ENCODE measurements around the gene CHD9NB.

The CHD9NB gene

GRCh38 chr16:53083119-53083518 lies 30.4 kb upstream of the CHD9NB start:
- ATAC-seq: no peak
- TF ChIP-seq RARB (CRISPR knock-in tag; IDR thresholded peaks at IDR 0.05): no peak
- no peak for TF ChIP-seq ZFP3 (CRISPR knock-in tag; IDR thresholded peaks at IDR 0.05)
- TF ChIP-seq ZNF70 (CRISPR knock-in tag; IDR thresholded peaks at IDR 0.05): no peak
- no peak for TF ChIP-seq ARNTL (CRISPR knock-in tag; IDR thresholded peaks at IDR 0.05; ENCODE audit: borderline replicate concordance, low read depth)
- TF ChIP-seq CSDC2 (CRISPR knock-in tag; IDR thresholded peaks at IDR 0.05): no peak
- TF ChIP-seq ZNF565 (CRISPR knock-in tag; conservative IDR thresholded peaks at IDR 0.05; ENCODE audit: low read depth): no peak
- TF ChIP-seq BACH2 (CRISPR knock-in tag; IDR thresholded peaks at IDR 0.05; ENCODE audit: borderline replicate concordance): no peak
- TF ChIP-seq TCF4 (CRISPR knock-in tag; IDR thresholded peaks at IDR 0.05; ENCODE audit: borderline replicate concordance): no peak
- TF ChIP-seq TOX (CRISPR knock-in tag; IDR thresholded peaks at IDR 0.05; ENCODE audit: borderline replicate concordance): no peak
- TF ChIP-seq, protein P1, sequence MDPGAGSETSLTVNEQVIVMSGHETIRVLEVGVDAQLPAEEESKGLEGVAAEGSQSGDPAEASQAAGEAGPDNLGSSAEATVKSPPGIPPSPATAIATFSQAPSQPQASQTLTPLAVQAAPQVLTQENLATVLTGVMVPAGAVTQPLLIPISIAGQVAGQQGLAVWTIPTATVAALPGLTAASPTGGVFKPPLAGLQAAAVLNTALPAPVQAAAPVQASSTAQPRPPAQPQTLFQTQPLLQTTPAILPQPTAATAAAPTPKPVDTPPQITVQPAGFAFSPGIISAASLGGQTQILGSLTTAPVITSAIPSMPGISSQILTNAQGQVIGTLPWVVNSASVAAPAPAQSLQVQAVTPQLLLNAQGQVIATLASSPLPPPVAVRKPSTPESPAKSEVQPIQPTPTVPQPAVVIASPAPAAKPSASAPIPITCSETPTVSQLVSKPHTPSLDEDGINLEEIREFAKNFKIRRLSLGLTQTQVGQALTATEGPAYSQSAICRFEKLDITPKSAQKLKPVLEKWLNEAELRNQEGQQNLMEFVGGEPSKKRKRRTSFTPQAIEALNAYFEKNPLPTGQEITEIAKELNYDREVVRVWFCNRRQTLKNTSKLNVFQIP (CRISPR knock-in tag; IDR thresholded peaks at IDR 0.05; ENCODE audit: borderline replicate concordance, low read depth): no peak
- no peak for TF ChIP-seq ESRRG (CRISPR knock-in tag; IDR thresholded peaks at IDR 0.05)
- no peak for TF ChIP-seq ZFP30 (CRISPR knock-in tag; IDR thresholded peaks at IDR 0.05)
- no peak for TF ChIP-seq OSR1 (CRISPR knock-in tag; IDR thresholded peaks at IDR 0.05)

DNA sequence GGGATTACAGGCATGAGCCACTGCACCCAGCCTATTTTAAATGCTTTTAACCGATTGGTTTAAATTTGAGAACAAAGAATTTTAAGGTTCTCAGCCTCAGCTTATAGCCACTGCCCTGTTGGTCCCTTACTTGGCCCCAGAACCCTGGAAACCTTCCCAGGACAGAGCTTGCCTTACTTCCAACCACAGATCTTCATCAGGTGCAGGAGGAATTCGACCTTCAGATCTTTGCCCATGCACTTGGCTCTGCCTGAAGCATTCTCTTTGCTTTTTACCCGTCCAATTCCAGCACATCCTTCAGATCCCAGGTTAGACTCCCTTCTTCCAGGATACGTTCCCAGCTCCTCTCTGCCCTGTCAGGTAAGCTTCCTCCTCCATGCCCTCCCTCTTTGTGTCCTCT lies 29.8 kb upstream of the CHD9NB start:
- no peak for ATAC-seq
- TF ChIP-seq ZNF70 (CRISPR knock-in tag; IDR thresholded peaks at IDR 0.05): no peak
- TF ChIP-seq OSR1 (CRISPR knock-in tag; IDR thresholded peaks at IDR 0.05): no peak
- no peak for TF ChIP-seq CSRNP3 (CRISPR knock-in tag; IDR thresholded peaks at IDR 0.05)
- TF ChIP-seq TOX (CRISPR knock-in tag; IDR thresholded peaks at IDR 0.05; ENCODE audit: borderline replicate concordance): no peak
- no peak for TF ChIP-seq CREB5 (CRISPR knock-in tag; IDR thresholded peaks at IDR 0.05; ENCODE audit: low read depth)
- TF ChIP-seq CSDC2 (CRISPR knock-in tag; IDR thresholded peaks at IDR 0.05): no peak
- TF ChIP-seq, protein P2, sequence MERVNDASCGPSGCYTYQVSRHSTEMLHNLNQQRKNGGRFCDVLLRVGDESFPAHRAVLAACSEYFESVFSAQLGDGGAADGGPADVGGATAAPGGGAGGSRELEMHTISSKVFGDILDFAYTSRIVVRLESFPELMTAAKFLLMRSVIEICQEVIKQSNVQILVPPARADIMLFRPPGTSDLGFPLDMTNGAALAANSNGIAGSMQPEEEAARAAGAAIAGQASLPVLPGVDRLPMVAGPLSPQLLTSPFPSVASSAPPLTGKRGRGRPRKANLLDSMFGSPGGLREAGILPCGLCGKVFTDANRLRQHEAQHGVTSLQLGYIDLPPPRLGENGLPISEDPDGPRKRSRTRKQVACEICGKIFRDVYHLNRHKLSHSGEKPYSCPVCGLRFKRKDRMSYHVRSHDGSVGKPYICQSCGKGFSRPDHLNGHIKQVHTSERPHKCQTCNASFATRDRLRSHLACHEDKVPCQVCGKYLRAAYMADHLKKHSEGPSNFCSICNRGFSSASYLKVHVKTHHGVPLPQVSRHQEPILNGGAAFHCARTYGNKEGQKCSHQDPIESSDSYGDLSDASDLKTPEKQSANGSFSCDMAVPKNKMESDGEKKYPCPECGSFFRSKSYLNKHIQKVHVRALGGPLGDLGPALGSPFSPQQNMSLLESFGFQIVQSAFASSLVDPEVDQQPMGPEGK (CRISPR knock-in tag; IDR thresholded peaks at IDR 0.05; ENCODE audit: borderline replicate concordance): no peak
- no peak for TF ChIP-seq ZNF8 (CRISPR knock-in tag; IDR thresholded peaks at IDR 0.05)
- TF ChIP-seq TSHZ2 (CRISPR knock-in tag; IDR thresholded peaks at IDR 0.05): no peak
- no peak for TF ChIP-seq PPARA (CRISPR knock-in tag; IDR thresholded peaks at IDR 0.05; ENCODE audit: borderline replicate concordance)
- TF ChIP-seq ISL1 (CRISPR knock-in tag; IDR thresholded peaks at IDR 0.05): no peak
- no peak for TF ChIP-seq GLIS3 (CRISPR knock-in tag; IDR thresholded peaks at IDR 0.05)
- TF ChIP-seq SNAI2 (CRISPR knock-in tag; IDR thresholded peaks at IDR 0.05): no peak

Data from SK-N-SH treated with all-trans-retinoic acid at 6 μM for 48 hours (cell line).